ENCODE results near the gene RBMS3. TPM values are rescaled to one million over a fixed set of nuclear protein-coding genes. Genes with fewer than 3 reads are reported as not detected.

Gene RBMS3
- total RNA-seq, 4 donors from 2014 or later, result 2.8 to 77.6 (median 13.7) TPM

GRCh38 chr3:29346828-29347227 lies 66.0 kb downstream of the RBMS3 start:
- Histone ChIP-seq H3K27me3 (no peaks in the 10 kb centered on the region), H3K9me3 (no peaks in the 10 kb centered on the region), H3K4me3 (no peak overlapping the region), H3K36me3 (no peaks in the 10 kb centered on the region), H3K4me1 (no peaks in the 10 kb centered on the region), H3K27ac (no peak overlapping the region)
- no peak for TF ChIP-seq CTCF (IDR thresholded peaks at IDR 0.05)
- no peak for TF ChIP-seq POLR2A (IDR thresholded peaks at IDR 0.05)
- no peak for DNase-seq

GRCh38 chr3:29347412-29347811 lies 66.5 kb downstream of the RBMS3 start:
- Histone ChIP-seq H3K4me1 (no peaks in the 10 kb centered on the region), H3K9me3 (no peaks in the 10 kb centered on the region), H3K27me3 (no peaks in the 10 kb centered on the region), H3K36me3 (no peaks in the 10 kb centered on the region), H3K27ac (no peak overlapping the region), H3K4me3 (no peak overlapping the region)
- TF ChIP-seq CTCF (IDR thresholded peaks at IDR 0.05) (no peak), POLR2A (IDR thresholded peaks at IDR 0.05) (no peak)
- DNase-seq, result no peak

- no peaks in the 10 kb centered on the region for H3K27me3 ChIP-seq
- no peak for TF ChIP-seq POLR2A (IDR thresholded peaks at IDR 0.05)
- no peak for TF ChIP-seq CTCF (IDR thresholded peaks at IDR 0.05)
- DNase-seq, result no peak
- H3K27ac ChIP-seq, result no peak overlapping the region
- H3K4me1 ChIP-seq, result no peaks in the 10 kb centered on the region
- no peaks in the 10 kb centered on the region for H3K36me3 ChIP-seq
- H3K4me3 ChIP-seq, result no peak overlapping the region
- no peaks in the 10 kb centered on the region for H3K9me3 ChIP-seq
These were observed 67.4 kb downstream of the RBMS3 start for GRCh38 chr3:29348316-29348715.

- Histone ChIP-seq H3K9me3 (no peaks in the 10 kb centered on the region), H3K4me3 (no peak overlapping the region), H3K36me3 (no peaks in the 10 kb centered on the region), H3K27ac (no peak overlapping the region), H3K27me3 (no peaks in the 10 kb centered on the region), H3K4me1 (no peaks in the 10 kb centered on the region)
- DNase-seq, result no peak
- TF ChIP-seq POLR2A (IDR thresholded peaks at IDR 0.05) (no peak), CTCF (IDR thresholded peaks at IDR 0.05) (no peak)
These were observed 68.2 kb downstream of the RBMS3 start for GRCh38 chr3:29349049-29349448.

GRCh38 chr3:29353807-29354206 lies 72.9 kb downstream of the RBMS3 start:
- Histone ChIP-seq H3K36me3 (no peaks in the 10 kb centered on the region), H3K27ac (no peak overlapping the region), H3K9me3 (no peaks in the 10 kb centered on the region), H3K4me1 (no peaks in the 10 kb centered on the region), H3K4me3 (no peak overlapping the region), H3K27me3 (no peaks in the 10 kb centered on the region)
- DNase-seq, result no peak
- no peak for TF ChIP-seq CTCF (IDR thresholded peaks at IDR 0.05)
- TF ChIP-seq POLR2A (IDR thresholded peaks at IDR 0.05), result no peak

GRCh38 chr3:29354894-29355293 lies 74.0 kb downstream of the RBMS3 start:
- H3K27me3 ChIP-seq, result no peaks in the 10 kb centered on the region
- H3K27ac ChIP-seq, result no peak overlapping the region
- no peak overlapping the region for H3K4me3 ChIP-seq
- no peak for DNase-seq
- TF ChIP-seq CTCF (IDR thresholded peaks at IDR 0.05) (no peak), POLR2A (IDR thresholded peaks at IDR 0.05) (no peak)
- no peaks in the 10 kb centered on the region for H3K4me1 ChIP-seq
- no peaks in the 10 kb centered on the region for H3K36me3 ChIP-seq
- no peaks in the 10 kb centered on the region for H3K9me3 ChIP-seq
